Measurements from ENCODE around the gene SUB1. TPM values are rescaled to one million over a fixed set of nuclear protein-coding genes. Genes with fewer than 3 reads are reported as not detected.

Gene SUB1
- total RNA-seq, 1 donor from 2014 or later: 128 TPM

- H3K36me3 ChIP-seq (ENCODE audit: control insufficient read depth, insufficient read depth, low read length): peaks cover 8% of the 10 kb centered on the region
- H3K4me3 ChIP-seq (ENCODE audit: low read depth, low read length): no peak overlapping the region
- no peaks in the 10 kb centered on the region for H3K27me3 ChIP-seq (ENCODE audit: control insufficient read depth, insufficient read depth, low read length)
- FAIRE-seq (no peak), DNase-seq (ENCODE audit: low read depth) (peak; percentile 59)
- TF ChIP-seq, protein P1, sequence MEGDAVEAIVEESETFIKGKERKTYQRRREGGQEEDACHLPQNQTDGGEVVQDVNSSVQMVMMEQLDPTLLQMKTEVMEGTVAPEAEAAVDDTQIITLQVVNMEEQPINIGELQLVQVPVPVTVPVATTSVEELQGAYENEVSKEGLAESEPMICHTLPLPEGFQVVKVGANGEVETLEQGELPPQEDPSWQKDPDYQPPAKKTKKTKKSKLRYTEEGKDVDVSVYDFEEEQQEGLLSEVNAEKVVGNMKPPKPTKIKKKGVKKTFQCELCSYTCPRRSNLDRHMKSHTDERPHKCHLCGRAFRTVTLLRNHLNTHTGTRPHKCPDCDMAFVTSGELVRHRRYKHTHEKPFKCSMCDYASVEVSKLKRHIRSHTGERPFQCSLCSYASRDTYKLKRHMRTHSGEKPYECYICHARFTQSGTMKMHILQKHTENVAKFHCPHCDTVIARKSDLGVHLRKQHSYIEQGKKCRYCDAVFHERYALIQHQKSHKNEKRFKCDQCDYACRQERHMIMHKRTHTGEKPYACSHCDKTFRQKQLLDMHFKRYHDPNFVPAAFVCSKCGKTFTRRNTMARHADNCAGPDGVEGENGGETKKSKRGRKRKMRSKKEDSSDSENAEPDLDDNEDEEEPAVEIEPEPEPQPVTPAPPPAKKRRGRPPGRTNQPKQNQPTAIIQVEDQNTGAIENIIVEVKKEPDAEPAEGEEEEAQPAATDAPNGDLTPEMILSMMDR (IDR thresholded peaks at IDR 0.05; ENCODE audit: insufficient read depth, low read length, severe bottlenecking): peak; percentile 46
These were observed 4.8 kb downstream of the SUB1 start for GRCh38 chr5:32589942-32590869.

GRCh38 chr5:32595118-32595517 is 9.8 kb downstream of the SUB1 start:
- Histone ChIP-seq H3K27me3 (ENCODE audit: control insufficient read depth, insufficient read depth, low read length) (no peaks in the 10 kb centered on the region), H3K36me3 (ENCODE audit: control insufficient read depth, insufficient read depth, low read length) (peaks cover 13% of the 10 kb centered on the region), H3K4me3 (ENCODE audit: low read depth, low read length) (no peak overlapping the region)
- TF ChIP-seq, protein P1 (IDR thresholded peaks at IDR 0.05; ENCODE audit: insufficient read depth, low read length, severe bottlenecking): no peak
- FAIRE-seq: no peak
- DNase-seq (ENCODE audit: low read depth): no peak

GRCh38 chr5:32597041-32597629 is 11.8 kb downstream of the SUB1 start:
- TF ChIP-seq, protein P1 (IDR thresholded peaks at IDR 0.05; ENCODE audit: insufficient read depth, low read length, severe bottlenecking): no peak
- DNase-seq (ENCODE audit: low read depth): no peak
- no peak for FAIRE-seq
- Histone ChIP-seq H3K4me3 (ENCODE audit: low read depth, low read length) (no peak overlapping the region), H3K36me3 (ENCODE audit: control insufficient read depth, insufficient read depth, low read length) (peaks cover 9% of the 10 kb centered on the region), H3K27me3 (ENCODE audit: control insufficient read depth, insufficient read depth, low read length) (no peaks in the 10 kb centered on the region)

- FAIRE-seq (no peak), DNase-seq (ENCODE audit: low read depth) (no peak)
- Histone ChIP-seq H3K4me3 (ENCODE audit: low read depth, low read length) (no peak overlapping the region), H3K36me3 (ENCODE audit: control insufficient read depth, insufficient read depth, low read length) (peaks cover 7% of the 10 kb centered on the region), H3K27me3 (ENCODE audit: control insufficient read depth, insufficient read depth, low read length) (no peaks in the 10 kb centered on the region)
- TF ChIP-seq, protein P1 (IDR thresholded peaks at IDR 0.05; ENCODE audit: insufficient read depth, low read length, severe bottlenecking): no peak
These were observed 13.0 kb downstream of the SUB1 start for GRCh38 chr5:32598260-32598937.

GRCh38 chr5:32598997-32599549 is 13.7 kb downstream of the SUB1 start:
- H3K36me3 ChIP-seq (ENCODE audit: control insufficient read depth, insufficient read depth, low read length): peaks cover 5% of the 10 kb centered on the region
- no peak overlapping the region for H3K4me3 ChIP-seq (ENCODE audit: low read depth, low read length)
- DNase-seq (ENCODE audit: low read depth) (no peak), FAIRE-seq (no peak)
- TF ChIP-seq, protein P1 (IDR thresholded peaks at IDR 0.05; ENCODE audit: insufficient read depth, low read length, severe bottlenecking): no peak
- H3K27me3 ChIP-seq (ENCODE audit: control insufficient read depth, insufficient read depth, low read length): no peaks in the 10 kb centered on the region
